GM12874 (cell line): ENCODE results near the gene PCBP3.

Source experiments
- CTCF ChIP-seq: IDR thresholded peaks from 2 replicates; pipeline ENCODE4 v1.5.1; 2011; ENCODE audit warnings: low read depth, mild to moderate bottlenecking, control low read depth, low read length, moderate library complexity; ENCODE audit not compliant: insufficient read depth

PCBP3 gene

GRCh38 chr21:45977396-45977795 is 333.9 kb downstream of the PCBP3 start:
- TF ChIP-seq CTCF = no peak

- no peak for TF ChIP-seq CTCF
Observed at GRCh38 chr21:45979141-45979631, 335.7 kb downstream of the PCBP3 start.

- no peak for TF ChIP-seq CTCF
Observed at GRCh38 chr21:45979651-45980050, 336.1 kb downstream of the PCBP3 start.

GRCh38 chr21:45980271-45980670 is 336.7 kb downstream of the PCBP3 start:
- no peak for TF ChIP-seq CTCF

- TF ChIP-seq CTCF = no peak
Observed at GRCh38 chr21:45980697-45981096, 337.2 kb downstream of the PCBP3 start.

GRCh38 chr21:45981151-45982091 is 337.9 kb downstream of the PCBP3 start, which contains the start of gene COL6A1:
Gene COL6A1 (plus strand): TSS chr21:45981770. CDS start chr21:45981851, 81 bp downstream.
- no peak for TF ChIP-seq CTCF

GRCh38 chr21:45982092-45982757 is 338.7 kb downstream of the PCBP3 start:
- TF ChIP-seq CTCF = no peak
